AG10803 (cell line): Measurements from ENCODE around the gene PPP1R11.
"Not testable (repeated sequence)": the region's sequence is repeated elsewhere in the genome, so short reads cannot be mapped to it uniquely, and the experiment has no call there.

ENCODE experiments used
- DNase-seq: peaks from one replicate; pipeline ENCODE4 v3.0.0; 2010; ENCODE audit warnings: low read depth
- H3K4me3 ChIP-seq: 2 replicates; pipeline ENCODE4 v1.5.1; 2011; ENCODE audit warnings: mild to moderate bottlenecking, low read length, control low read depth
- CTCF ChIP-seq: conservative IDR thresholded peaks from 2 replicates; pipeline ENCODE4 v1.5.1; 2011; ENCODE audit warnings: mild to moderate bottlenecking, low read length, control low read depth, inconsistent platforms

Gene PPP1R11

GRCh38 chr6:30031381-30031780, 35.6 kb upstream of the PPP1R11 start:
- H3K4me3 ChIP-seq = no peak overlapping the region
- TF ChIP-seq CTCF = no peak
- no peak for DNase-seq

- H3K4me3 ChIP-seq = not testable (repeated sequence)
These were observed 33.6 kb upstream of the PPP1R11 start for GRCh38 chr6:30033440-30033839.

DNA sequence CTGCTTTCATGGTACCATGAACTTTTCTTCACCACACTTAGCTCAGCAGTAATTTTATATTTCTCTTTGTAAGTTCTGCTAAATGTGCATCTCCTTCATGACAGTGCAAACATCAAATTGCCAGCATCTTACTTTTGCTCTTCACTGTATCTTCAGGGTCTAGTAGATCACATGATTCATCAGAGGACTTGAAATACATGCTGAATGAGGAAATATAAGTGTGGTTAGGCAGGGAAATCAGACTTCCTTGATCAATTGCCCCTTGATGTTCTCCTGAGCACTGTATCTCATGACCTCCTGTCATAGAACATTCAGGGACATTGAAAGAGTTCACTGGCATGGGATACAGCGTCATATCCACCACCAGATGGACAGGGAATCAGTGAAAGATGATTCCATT, 31.2 kb upstream of the PPP1R11 start:
- no peak overlapping the region for H3K4me3 ChIP-seq
- TF ChIP-seq CTCF = no peak
- DNase-seq = no peak

More at GRCh38 chr6:30033440-30033839, 33.6 kb upstream of the PPP1R11 start:
- peak; percentile 85 for DNase-seq

DNA sequence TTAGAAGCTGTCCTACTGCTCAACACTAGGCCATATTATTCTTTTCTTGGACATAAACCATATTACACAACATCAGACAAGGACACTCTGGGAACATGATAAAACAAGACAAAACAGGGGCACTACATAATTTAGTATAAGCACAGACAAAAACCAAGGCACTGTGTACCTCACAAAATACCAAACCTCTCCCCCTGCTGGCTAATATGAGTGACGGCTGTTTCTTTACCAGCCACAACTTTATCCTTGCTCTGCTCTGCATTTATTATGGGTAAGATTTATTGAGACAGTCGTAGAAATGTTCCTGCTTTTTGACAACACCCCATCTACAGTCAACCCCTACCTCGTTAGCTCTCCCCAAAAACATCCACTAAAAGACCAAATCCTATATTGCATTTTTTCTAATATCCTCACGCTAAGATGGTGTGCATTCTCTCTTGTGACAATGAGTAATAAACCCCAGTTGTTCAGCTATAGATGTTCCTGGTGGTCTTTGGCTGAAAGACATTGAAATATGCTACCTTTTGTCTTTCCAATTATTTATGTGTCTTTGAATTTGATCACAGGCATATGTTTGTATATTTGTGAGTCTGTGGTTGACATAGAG, 29.7 kb upstream of the PPP1R11 start:
- DNase-seq = peak; percentile 33
- TF ChIP-seq CTCF = peak; percentile 59

DNA sequence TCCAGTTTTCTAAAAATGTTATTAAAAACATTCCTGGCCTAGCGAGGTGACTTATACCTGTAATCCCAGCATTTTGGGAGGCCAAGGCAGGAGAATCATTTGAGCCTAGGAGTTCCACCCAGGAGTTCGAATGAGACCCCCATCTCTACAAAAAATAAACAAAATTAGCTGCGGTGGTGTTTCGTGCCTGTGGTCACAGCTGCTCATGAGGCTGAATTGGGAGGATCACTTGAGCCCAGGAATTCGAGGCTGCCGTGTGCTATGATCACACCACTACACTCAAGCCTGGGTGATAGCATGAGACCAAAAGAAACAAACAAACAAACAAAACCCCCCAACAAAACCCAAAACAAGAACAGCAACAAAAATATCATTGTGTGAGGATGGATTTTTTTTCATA, 25.8 kb upstream of the PPP1R11 start:
- H3K4me3 ChIP-seq = no peak overlapping the region
- no peak for TF ChIP-seq CTCF
- no peak for DNase-seq

More for the DNA sequence above, 29.7 kb upstream of the PPP1R11 start:
- no peak overlapping the region for H3K4me3 ChIP-seq

DNA sequence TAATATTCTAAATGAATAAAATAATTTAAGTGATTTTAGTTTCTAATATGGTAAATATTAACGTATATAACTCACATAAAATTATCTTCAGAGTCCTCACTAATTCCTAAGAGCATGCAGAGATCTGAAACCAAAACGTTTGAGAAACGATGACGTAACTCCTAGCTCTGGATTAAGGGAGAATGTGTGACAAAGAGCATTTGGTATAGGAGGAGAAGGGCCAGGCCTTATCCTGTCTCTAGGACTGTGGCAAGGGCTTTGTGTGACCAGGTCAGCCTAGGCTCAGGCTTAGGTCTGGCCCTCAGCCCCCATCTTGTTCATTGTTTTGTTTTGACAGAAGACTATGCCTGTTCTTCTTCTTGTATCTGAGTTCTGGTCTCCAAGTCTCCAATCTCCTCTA, 25.2 kb upstream of the PPP1R11 start:
- no peak for TF ChIP-seq CTCF
- DNase-seq = no peak
- H3K4me3 ChIP-seq = no peak overlapping the region

GRCh38 chr6:30042476-30042875, 24.5 kb upstream of the PPP1R11 start:
- TF ChIP-seq CTCF = no peak
- no peak overlapping the region for H3K4me3 ChIP-seq
- no peak for DNase-seq

- no peak for DNase-seq
- TF ChIP-seq CTCF = no peak
- H3K4me3 ChIP-seq = no peak overlapping the region
These were observed 24.1 kb upstream of the PPP1R11 start for GRCh38 chr6:30042914-30043313.
